Measurements from ENCODE around the gene PGBD2. TPM values are rescaled to one million over a fixed set of nuclear protein-coding genes. Genes with fewer than 3 reads are reported as not detected.
A peak's percentile ranks its signal among the peaks of the same experiment; 100 is the strongest.

PGBD2 gene
- total and polyA plus RNA-seq, 8 donors: 1.8 to 12.5 (median 5.2) TPM

GRCh38 chr1:248906753-248907661 is 972 bp downstream of the PGBD2 start:
- H3K4me1 ChIP-seq: peaks cover 11 to 33% (median 18%) of the 10 kb centered on the region in 4 donors
- intact Hi-C loops (cut with DNase I; ENCODE audit: low total_unique reads): no loop called here
- peaks cover 0 to 5% (median 0%) of the 10 kb centered on the region in 4 donors for H3K36me3 ChIP-seq
- WGBS, 5 donors: 13 to 25% (median 16%) methylated on average over 13 to 18 of the region's 18 CpGs
- no peak for TF ChIP-seq EP300 (IDR thresholded peaks at IDR 0.05)
- no peak for TF ChIP-seq POLR2A (IDR thresholded peaks at IDR 0.05)
- TF ChIP-seq POLR2AphosphoS5 (IDR thresholded peaks at IDR 0.05): no peak
- TF ChIP-seq CTCF (IDR thresholded peaks at IDR 0.05): no peak
- no peaks in the 10 kb centered on the region for H3K9me3 ChIP-seq
- peak overlapping the region; percentile 57 to 75 (median 62) for H3K4me3 ChIP-seq
- peak overlapping the region; percentile 88 to 97 (median 93) for H3K27ac ChIP-seq
- peak in 1 of 2 donors; percentile 65 for DNase-seq
- no peaks in the 10 kb centered on the region for H3K27me3 ChIP-seq

GRCh38 chr1:248910761-248911160 is 4.7 kb downstream of the PGBD2 start:
- H3K27me3 ChIP-seq: no peaks in the 10 kb centered on the region
- H3K4me3 ChIP-seq: no peak overlapping the region
- no peak for DNase-seq
- peaks cover 17 to 29% (median 22%) of the 10 kb centered on the region in 4 donors for H3K36me3 ChIP-seq
- H3K27ac ChIP-seq: no peak overlapping the region
- intact Hi-C loops (cut with DNase I; ENCODE audit: low total_unique reads): no loop called here
- TF ChIP-seq EP300 (IDR thresholded peaks at IDR 0.05) (no peak), POLR2AphosphoS5 (IDR thresholded peaks at IDR 0.05) (no peak), POLR2A (IDR thresholded peaks at IDR 0.05) (no peak), CTCF (IDR thresholded peaks at IDR 0.05) (no peak)
- 86 to 96% (median 93%) methylated on average over 6 of the region's 6 CpGs for WGBS, 5 donors
- H3K9me3 ChIP-seq: no peaks in the 10 kb centered on the region
- peaks cover 11 to 33% (median 16%) of the 10 kb centered on the region in 4 donors for H3K4me1 ChIP-seq

- intact Hi-C loops (cut with DNase I; ENCODE audit: low total_unique reads): no loop called here
- H3K27ac ChIP-seq: no peak overlapping the region
- peaks cover 0 to 10% (median 0%) of the 10 kb centered on the region in 4 donors for H3K4me1 ChIP-seq
Measured at GRCh38 chr1:248913933-248914332, 7.9 kb downstream of the PGBD2 start.

More at GRCh38 chr1:248913933-248914332, 7.9 kb downstream of the PGBD2 start:
- Histone ChIP-seq H3K27me3 (no peaks in the 10 kb centered on the region), H3K36me3 (peaks cover 40 to 61% (median 53%) of the 10 kb centered on the region in 4 donors), H3K4me3 (no peak overlapping the region), H3K9me3 (no peaks in the 10 kb centered on the region)
- WGBS, 5 donors: 68 to 75% (median 72%) methylated on average over 2 of the region's 2 CpGs
- no peak for DNase-seq
- TF ChIP-seq POLR2AphosphoS5 (IDR thresholded peaks at IDR 0.05): no peak
- no peak for TF ChIP-seq POLR2A (IDR thresholded peaks at IDR 0.05)
- no peak for TF ChIP-seq EP300 (IDR thresholded peaks at IDR 0.05)
- no peak for TF ChIP-seq CTCF (IDR thresholded peaks at IDR 0.05)
